Right cardiac atrium (tissue), 5 donors: ENCODE results near the gene HS1BP3. TPM values are rescaled to one million over a fixed set of nuclear protein-coding genes. Genes with fewer than 3 reads are reported as not detected.

Source experiments
- ATAC-seq, 2 donors: fragments of 200-7000 bp; cut with Tn5 transposase; one replicate each; pipeline versions ENCODE4 v1.8.0 to v1.9.1; 2020; ENCODE audit warnings: moderate library complexity in 2 of 2, mild to moderate bottlenecking in 1 of 2
- DNase-seq, 3 donors: peaks; one replicate each; pipeline ENCODE4 v3.0.0-alpha.2; 2020
- H3K27ac ChIP-seq: one replicate; pipeline ENCODE4 v1.5.1; 2013; ENCODE audit warnings: mild to moderate bottlenecking, low read length, control low read depth, moderate library complexity
- H3K27me3 ChIP-seq: one replicate; pipeline ENCODE4 v1.6.1; 2013; ENCODE audit not compliant: control insufficient read depth, insufficient read depth
- H3K4me1 ChIP-seq: one replicate; pipeline ENCODE4 v1.6.1; 2013; ENCODE audit warnings: low read length; ENCODE audit not compliant: control insufficient read depth, insufficient read depth
- H3K4me3 ChIP-seq: one replicate; pipeline ENCODE4 v1.5.1; 2013; ENCODE audit warnings: low read length, control low read depth
- H3K9me3 ChIP-seq: one replicate; pipeline ENCODE4 v1.6.1; 2013; ENCODE audit warnings: low read length; ENCODE audit not compliant: control insufficient read depth
- WGBS: extraction: QIAGEN DNeasy Blood & Tissue Kit; methylation state at CpG from one replicate; pipeline ENCODE4 v1.1.7; 2013; 5-methylcytosine and 5-hydroxymethylcytosine counted together
- intact Hi-C, 4 donors: fragments of 100-400 bp; cut with DNase I; formaldehyde crosslinking; loops; one replicate each; pipeline versions ENCODE4 v1.11.0 to v1.14.0; 2022 to 2023
- polyA plus RNA-seq: library from polyadenylated mRNA; stranded (reverse); fragments of 200-250 nt; gene quantifications from one replicate; pipeline ENCODE4 v1.2.3, GENCODE V29; 2013
- total RNA-seq, 4 donors: library from RNA; stranded (reverse); fragmentation: NEBNext Ultra II Directional; extraction: Animal tissue kit (Norgen Biotek cat#: 25700); gene quantifications; one replicate each; pipeline ENCODE4 v1.2.1, GENCODE V29; 2021
- donor health status: healthy with polysubstance abuse.
- donor health status: DM: no; HTN: yes; CAD: no.
- donor health status: DM: no; HTN: no; CAD: no.
- donor health status: DM: no; HTN: yes; CAD: no; lungs with severe emphysema.
- donor health status: DM: yes; HTN: yes; CAD: no.

HS1BP3 gene
- total and polyA plus RNA-seq, 5 donors = 21.8 to 29.8 (median 26.2) TPM

GRCh38 chr2:20661421-20662307 lies 10.8 kb upstream of the HS1BP3 start:
- DNase-seq = peak in 1 of 3 donors; percentile 74
- no peak overlapping the region for H3K4me3 ChIP-seq
- intact Hi-C loops = loop anchor here (2.0 to 10.0 kb wide), 4 partner anchors 301 to 453 kb away; no protein-coding TSS in a partner anchor
- WGBS = 29% methylated on average over 11 of the region's 11 CpGs
- H3K9me3 ChIP-seq = no peaks in the 10 kb centered on the region
- no peak overlapping the region for H3K27ac ChIP-seq
- no peaks in the 10 kb centered on the region for H3K27me3 ChIP-seq
- H3K4me1 ChIP-seq = peaks cover 4% of the 10 kb centered on the region
- ATAC-seq = peak; percentile 72 to 75

GRCh38 chr2:20660506-20661420 lies 9.9 kb upstream of the HS1BP3 start:
- Histone ChIP-seq H3K4me3 (no peak overlapping the region), H3K27ac (no peak overlapping the region), H3K27me3 (no peaks in the 10 kb centered on the region), H3K9me3 (no peaks in the 10 kb centered on the region), H3K4me1 (peaks cover 4% of the 10 kb centered on the region)
- peak in 1 of 2 donors; percentile 4 for ATAC-seq
- WGBS = 48% methylated on average over 8 of the region's 8 CpGs
- intact Hi-C loops = loop anchor here in 3 of 4 donors (2.0 to 10.0 kb wide), 4 partner anchors 302 to 454 kb away; no protein-coding TSS in a partner anchor
- DNase-seq = no peak

GRCh38 chr2:20657522-20658235 lies 6.8 kb upstream of the HS1BP3 start:
- Histone ChIP-seq H3K4me1 (no peaks in the 10 kb centered on the region), H3K27ac (no peak overlapping the region), H3K9me3 (no peaks in the 10 kb centered on the region), H3K4me3 (no peak overlapping the region), H3K27me3 (no peaks in the 10 kb centered on the region)
- no peak for ATAC-seq
- intact Hi-C loops = no loop called here
- no peak for DNase-seq
- WGBS = 80% methylated on average over 4 of the region's 4 CpGs

GRCh38 chr2:20656561-20656960 lies 5.7 kb upstream of the HS1BP3 start:
- ATAC-seq (no peak), DNase-seq (no peak)
- Histone ChIP-seq H3K4me1 (no peaks in the 10 kb centered on the region), H3K27me3 (no peaks in the 10 kb centered on the region), H3K9me3 (no peaks in the 10 kb centered on the region), H3K4me3 (no peak overlapping the region), H3K27ac (no peak overlapping the region)
- 80% methylated on average over 7 of the region's 7 CpGs for WGBS
- intact Hi-C loops = no loop called here

GRCh38 chr2:20654535-20654813 lies 3.6 kb upstream of the HS1BP3 start:
- H3K9me3 ChIP-seq = no peaks in the 10 kb centered on the region
- DNase-seq = no peak
- peaks cover 5% of the 10 kb centered on the region for H3K4me1 ChIP-seq
- H3K4me3 ChIP-seq = no peak overlapping the region
- no peak overlapping the region for H3K27ac ChIP-seq
- H3K27me3 ChIP-seq = no peaks in the 10 kb centered on the region
- intact Hi-C loops = no loop called here
- ATAC-seq = no peak
- WGBS = 94% methylated on average over 2 of the region's 2 CpGs

- no peak overlapping the region for H3K27ac ChIP-seq
- 82% methylated on average over 7 of the region's 7 CpGs for WGBS
- no peaks in the 10 kb centered on the region for H3K27me3 ChIP-seq
- DNase-seq (peak in 1 of 3 donors; percentile 17), ATAC-seq (no peak)
- H3K9me3 ChIP-seq = no peaks in the 10 kb centered on the region
- H3K4me3 ChIP-seq = no peak overlapping the region
- intact Hi-C loops = no loop called here
- peaks cover 6% of the 10 kb centered on the region for H3K4me1 ChIP-seq
Observed at GRCh38 chr2:20653695-20654534, 3.0 kb upstream of the HS1BP3 start.

- intact Hi-C loops = no loop called here
- peak in 2 of 3 donors; percentile 21 to 47 for DNase-seq
- ATAC-seq = no peak
- H3K9me3 ChIP-seq = no peaks in the 10 kb centered on the region
- H3K4me1 ChIP-seq = peaks cover 13% of the 10 kb centered on the region
- H3K4me3 ChIP-seq = no peak overlapping the region
- no peaks in the 10 kb centered on the region for H3K27me3 ChIP-seq
- H3K27ac ChIP-seq = no peak overlapping the region
- 97% methylated on average over 11 of the region's 11 CpGs for WGBS
Observed at GRCh38 chr2:20652673-20653575, 2.0 kb upstream of the HS1BP3 start.

- Histone ChIP-seq H3K27me3 (no peaks in the 10 kb centered on the region), H3K9me3 (no peaks in the 10 kb centered on the region), H3K27ac (no peak overlapping the region), H3K4me1 (peaks cover 15% of the 10 kb centered on the region), H3K4me3 (no peak overlapping the region)
- intact Hi-C loops = no loop called here
- DNase-seq (peak in 1 of 3 donors; percentile 23), ATAC-seq (no peak)
- WGBS = 92% methylated on average over 7 of the region's 7 CpGs
Observed at GRCh38 chr2:20652141-20652540, 1.2 kb upstream of the HS1BP3 start.

GRCh38 chr2:20651731-20652099 lies 817 bp upstream of the HS1BP3 start:
- no peak for DNase-seq
- Histone ChIP-seq H3K27me3 (no peaks in the 10 kb centered on the region), H3K27ac (peak overlapping the region; percentile 88), H3K4me3 (no peak overlapping the region), H3K4me1 (peaks cover 15% of the 10 kb centered on the region), H3K9me3 (no peaks in the 10 kb centered on the region)
- no peak for ATAC-seq
- 66% methylated on average over 7 of the region's 7 CpGs for WGBS
- intact Hi-C loops = no loop called here
